Gastrocnemius medialis (tissue), 4 donors: ENCODE measurements around the gene RAI1. TPM values are rescaled to one million over a fixed set of nuclear protein-coding genes. Genes with fewer than 3 reads are reported as not detected.

ENCODE experiments used
- ATAC-seq, 2 donors: fragments of 150-250 bp; one replicate each; pipeline ENCODE4 v1.9.1; 2016
- DNase-seq, 2 donors: peaks; one replicate each; pipeline ENCODE4 v3.0.0-alpha.2; 2019
- H3K27ac ChIP-seq, 4 donors: fragments of 200-600 bp; sonication (generic); 1 replicate in 1 of 4; 2 replicates in 3 of 4; pipeline ENCODE4 v1.5.1; 2016 to 2018; ENCODE audit warnings: mild to moderate bottlenecking in 2 of 4, moderate library complexity in 1 of 4
- H3K27me3 ChIP-seq, 3 donors: fragments of 200-600 bp; sonication (generic) in 2 of 3; 1 replicate in 1 of 3; 2 replicates in 2 of 3; pipeline versions ENCODE4 v1.5.1 to v1.6.0; 2016 to 2019; ENCODE audit warnings: mild to moderate bottlenecking in 1 of 3, moderate library complexity in 1 of 3
- H3K36me3 ChIP-seq, 2 donors: fragments of 200-600 bp; sonication (generic) in 1 of 2; one replicate each; pipeline ENCODE4 v1.5.1; 2017 to 2018
- H3K4me1 ChIP-seq, 2 donors: fragments of 200-600 bp; sonication (generic) in 1 of 2; one replicate each; pipeline ENCODE4 v1.5.1; 2016 to 2017; ENCODE audit warnings: mild to moderate bottlenecking in 2 of 2
- H3K4me3 ChIP-seq, 4 donors: fragments of 200-600 bp; sonication (generic) in 3 of 4; 1 replicate in 1 of 4; 2 replicates in 3 of 4; pipeline ENCODE4 v1.5.1; 2016 to 2019; ENCODE audit warnings: mild to moderate bottlenecking in 2 of 4
- H3K9me3 ChIP-seq, 3 donors: fragments of 200-600 bp; sonication (generic) in 2 of 3; 1 replicate in 1 of 3; 2 replicates in 2 of 3; pipeline ENCODE4 v1.5.1; 2016 to 2019
- POLR2A ChIP-seq, 2 donors: fragments of 450-650 bp; IDR thresholded peaks; one replicate each; pipeline ENCODE4 v1.6.1; 2017; ENCODE audit warnings: antibody characterized with exemption in 2 of 2, mild to moderate bottlenecking in 2 of 2, moderate library complexity in 2 of 2
- in situ Hi-C, 4 donors: fragments of 200-750 bp; cut with MboI; loops; one replicate each; pipeline versions ENCODE4 v1.15.0 to v1.8.0; 2017; ENCODE audit warnings: low sequenced_read_pairs in 4 of 4
- intact Hi-C: fragments of 100-400 bp; cut with DNase I; formaldehyde crosslinking; loops from one replicate; pipeline ENCODE4 v1.15.1; 2023; ENCODE audit warnings: low total_unique reads
- total RNA-seq, 4 donors: library from RNA; depleted of rRNA; stranded (reverse); fragments of >200 nt; gene quantifications; one replicate each; pipeline versions ENCODE4 v1.1.0 to v1.2.3, GENCODE V29; 2016
- TF ChIP-seq, protein P1 (sequence below), 5 experiments: fragments of 450-650 bp in 3 of 5; fragments of 200-600 bp in 2 of 5; sonication (generic) in 2 of 5; IDR thresholded peaks in 4 of 5; conservative IDR thresholded peaks in 1 of 5; 1 replicate in 4 of 5; 2 replicates in 1 of 5; pipeline ENCODE4 v1.5.1; 2016 to 2019; ENCODE audit warnings: antibody characterized with exemption in 5 of 5, mild to moderate bottlenecking in 3 of 5, moderate library complexity in 3 of 5

RAI1 gene
- total RNA-seq, 4 donors from 2014 or later: 2.1 to 6.7 (median 4.3) TPM

DNA sequence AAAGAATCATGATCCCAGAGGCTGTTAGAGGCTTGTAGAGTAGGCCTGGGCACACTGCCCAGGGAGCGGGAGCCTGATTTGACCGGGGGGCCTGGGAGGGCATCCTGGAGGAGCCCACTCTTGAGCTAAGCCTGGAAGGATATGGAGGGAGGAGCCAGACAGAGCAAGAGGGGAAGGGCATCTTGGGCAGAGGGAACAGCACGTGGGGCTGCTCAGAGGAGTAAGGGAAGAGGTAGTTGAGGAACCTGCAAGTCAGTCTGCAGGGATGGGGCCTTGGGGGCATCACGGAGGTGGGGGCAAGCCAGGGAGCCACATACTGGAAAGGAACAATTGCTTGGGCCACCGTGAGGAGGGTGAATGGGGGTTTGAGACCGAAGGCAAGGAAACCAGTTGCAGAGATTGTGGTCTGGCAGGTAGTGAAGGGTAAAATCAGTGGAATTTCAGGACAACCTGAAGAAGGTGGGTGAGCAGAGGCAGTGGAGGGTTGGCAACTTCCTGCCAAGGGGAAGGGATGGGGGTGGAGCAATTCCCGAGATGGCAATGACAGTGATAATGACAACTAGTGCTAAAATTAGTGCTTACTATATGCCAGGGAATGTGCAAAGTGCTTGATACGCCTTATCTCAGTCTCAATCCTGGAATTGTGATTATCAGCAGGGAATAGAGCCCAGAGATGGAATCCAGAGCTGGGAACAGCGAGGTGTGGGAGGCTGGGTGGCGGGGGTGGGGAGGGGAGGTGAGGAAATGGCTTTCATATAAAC, 9.7 kb upstream of the RAI1 start:
- Histone ChIP-seq H3K27me3 (no peaks in the 10 kb centered on the region), H3K9me3 (no peaks in the 10 kb centered on the region), H3K36me3 (no peaks in the 10 kb centered on the region), H3K4me1 (peaks cover 0 to 4% of the 10 kb centered on the region in 2 donors), H3K27ac (no peak overlapping the region), H3K4me3 (no peak overlapping the region)
- no peak for DNase-seq
- TF ChIP-seq, protein P1, sequence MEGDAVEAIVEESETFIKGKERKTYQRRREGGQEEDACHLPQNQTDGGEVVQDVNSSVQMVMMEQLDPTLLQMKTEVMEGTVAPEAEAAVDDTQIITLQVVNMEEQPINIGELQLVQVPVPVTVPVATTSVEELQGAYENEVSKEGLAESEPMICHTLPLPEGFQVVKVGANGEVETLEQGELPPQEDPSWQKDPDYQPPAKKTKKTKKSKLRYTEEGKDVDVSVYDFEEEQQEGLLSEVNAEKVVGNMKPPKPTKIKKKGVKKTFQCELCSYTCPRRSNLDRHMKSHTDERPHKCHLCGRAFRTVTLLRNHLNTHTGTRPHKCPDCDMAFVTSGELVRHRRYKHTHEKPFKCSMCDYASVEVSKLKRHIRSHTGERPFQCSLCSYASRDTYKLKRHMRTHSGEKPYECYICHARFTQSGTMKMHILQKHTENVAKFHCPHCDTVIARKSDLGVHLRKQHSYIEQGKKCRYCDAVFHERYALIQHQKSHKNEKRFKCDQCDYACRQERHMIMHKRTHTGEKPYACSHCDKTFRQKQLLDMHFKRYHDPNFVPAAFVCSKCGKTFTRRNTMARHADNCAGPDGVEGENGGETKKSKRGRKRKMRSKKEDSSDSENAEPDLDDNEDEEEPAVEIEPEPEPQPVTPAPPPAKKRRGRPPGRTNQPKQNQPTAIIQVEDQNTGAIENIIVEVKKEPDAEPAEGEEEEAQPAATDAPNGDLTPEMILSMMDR (IDR thresholded peaks at IDR 0.05 in 4 of 5, conservative IDR thresholded peaks at IDR 0.05 in 1 of 5): no peak
- no peak for TF ChIP-seq POLR2A (IDR thresholded peaks at IDR 0.05)
- intact Hi-C loops (no loop called here), in situ Hi-C loops (loop anchor here (10.0 kb wide), 3 partner anchors 193 to 363 kb away; partner anchors contain the start of genes ATPAF2 (in 4 of the 4) and GID4 (in 4 of the 4))
- ATAC-seq: no peak

DNA sequence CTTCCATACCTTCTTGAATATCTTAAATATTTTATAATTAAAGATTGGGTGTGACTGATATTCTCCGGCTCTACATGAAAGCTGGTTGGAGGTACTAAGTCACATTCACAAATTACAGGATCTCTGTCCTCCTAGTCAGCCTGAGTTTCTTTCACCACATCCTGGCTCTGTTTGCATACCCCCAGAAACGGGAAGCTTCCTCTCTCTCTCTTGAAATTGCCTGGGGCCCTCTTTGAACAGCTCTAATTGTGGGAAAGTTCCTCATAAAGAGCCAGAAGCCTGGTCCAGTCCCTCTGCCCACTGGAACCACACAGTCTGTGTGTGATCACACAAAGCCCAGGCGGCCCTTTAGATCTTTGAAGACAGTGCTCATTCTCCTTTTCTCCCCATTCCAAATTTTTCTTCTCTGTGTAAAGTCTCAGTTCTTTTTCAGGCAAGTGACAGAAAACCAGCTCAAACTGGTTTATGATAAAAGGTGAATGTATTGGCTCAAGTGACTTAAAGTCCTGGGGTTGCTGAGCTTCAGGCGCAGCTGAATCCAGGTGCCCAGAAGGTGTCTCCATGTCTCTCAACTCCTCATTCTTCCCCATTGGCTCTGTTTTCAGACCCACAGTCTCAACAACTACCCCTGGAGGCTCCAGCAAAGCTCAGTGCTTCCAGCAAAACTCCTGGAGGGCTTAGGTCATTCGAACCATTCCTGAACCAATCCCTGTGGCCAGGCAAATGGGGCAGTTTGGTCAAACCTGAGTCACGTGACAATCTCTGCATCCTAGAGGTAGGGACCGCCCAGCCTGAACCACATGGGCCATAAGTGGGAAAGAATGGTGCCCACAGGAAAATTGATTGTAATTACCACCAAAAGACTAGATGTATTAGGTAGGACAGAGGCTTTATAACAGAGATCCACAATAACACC, 8.5 kb upstream of the RAI1 start:
- H3K27me3 ChIP-seq: no peaks in the 10 kb centered on the region
- DNase-seq (no peak), ATAC-seq (no peak)
- no peak overlapping the region for H3K27ac ChIP-seq
- intact Hi-C loops (no loop called here), in situ Hi-C loops (loop anchor here (10.0 kb wide), 3 partner anchors 192 to 362 kb away; partner anchors contain the start of genes ATPAF2 (in 4 of the 4) and GID4 (in 4 of the 4))
- no peak overlapping the region for H3K4me3 ChIP-seq
- H3K4me1 ChIP-seq: peaks cover 0 to 4% of the 10 kb centered on the region in 2 donors
- H3K9me3 ChIP-seq: no peaks in the 10 kb centered on the region
- TF ChIP-seq, protein P1 (IDR thresholded peaks at IDR 0.05 in 4 of 5, conservative IDR thresholded peaks at IDR 0.05 in 1 of 5): no peak
- TF ChIP-seq POLR2A (IDR thresholded peaks at IDR 0.05): no peak
- no peaks in the 10 kb centered on the region for H3K36me3 ChIP-seq

DNA sequence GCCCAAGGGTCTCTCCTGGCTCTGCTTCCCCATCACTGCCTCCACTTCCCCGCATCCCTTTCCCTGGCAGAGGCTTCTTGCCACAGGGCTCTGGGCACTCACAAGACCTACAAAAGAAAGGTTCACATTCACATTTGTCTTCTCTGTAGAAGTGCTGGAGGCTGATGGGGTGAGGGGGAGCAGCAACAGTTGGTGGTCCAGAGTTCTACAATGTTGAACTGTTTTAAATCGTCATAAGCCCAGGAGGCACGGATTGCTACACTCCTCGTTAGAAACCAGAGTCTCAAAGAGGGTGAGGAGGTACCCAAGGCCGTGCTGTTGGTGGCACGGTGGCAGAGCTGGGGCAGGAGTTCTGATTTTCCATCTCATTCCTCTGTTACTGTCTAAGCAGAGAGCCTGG, 5.8 kb upstream of the RAI1 start:
- intact Hi-C loops (no loop called here), in situ Hi-C loops (loop anchor here (10.0 to 25.0 kb wide), 5 partner anchors 112 to 359 kb away; partner anchors contain the start of genes ATPAF2 (in 4 of the 4) and GID4 (in 4 of the 4))
- DNase-seq (no peak), ATAC-seq (no peak)
- H3K9me3 ChIP-seq: no peaks in the 10 kb centered on the region
- H3K36me3 ChIP-seq: no peaks in the 10 kb centered on the region
- no peaks in the 10 kb centered on the region for H3K27me3 ChIP-seq
- no peak overlapping the region for H3K27ac ChIP-seq
- peaks cover 0 to 4% of the 10 kb centered on the region in 2 donors for H3K4me1 ChIP-seq
- TF ChIP-seq, protein P1 (IDR thresholded peaks at IDR 0.05 in 4 of 5, conservative IDR thresholded peaks at IDR 0.05 in 1 of 5): no peak
- no peak for TF ChIP-seq POLR2A (IDR thresholded peaks at IDR 0.05)
- no peak overlapping the region for H3K4me3 ChIP-seq

DNA sequence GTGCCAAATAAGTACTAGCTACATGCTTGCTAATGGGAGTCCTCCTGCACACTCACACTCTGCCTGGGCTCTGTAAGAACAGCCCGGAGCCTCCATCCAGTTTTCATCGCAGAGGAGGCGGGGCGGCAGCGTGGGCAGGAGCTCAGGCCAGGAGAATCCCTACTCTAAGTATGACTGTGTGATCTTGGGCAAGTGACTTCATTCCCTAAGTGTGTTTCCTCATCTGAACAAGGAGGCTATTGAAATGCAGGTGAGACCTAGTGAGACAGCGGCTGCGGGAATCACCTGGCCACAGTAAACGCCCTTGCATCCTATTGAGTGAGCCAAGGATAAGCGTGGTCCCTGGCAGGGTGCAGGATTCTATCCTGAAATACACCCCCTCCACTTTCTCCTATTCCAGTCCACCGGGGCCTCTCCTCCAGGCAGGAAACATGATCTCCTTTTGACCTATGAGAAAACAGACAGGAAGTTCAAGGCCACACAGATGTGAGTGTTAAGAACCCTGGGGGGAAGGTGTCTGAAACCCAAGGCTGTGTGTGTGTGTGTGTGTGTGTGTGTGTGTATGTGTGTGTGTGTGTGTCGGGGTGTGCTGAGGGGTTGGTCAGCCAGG, 5.2 kb upstream of the RAI1 start:
- H3K4me1 ChIP-seq: peaks cover 3 to 7% of the 10 kb centered on the region in 2 donors
- H3K9me3 ChIP-seq: no peaks in the 10 kb centered on the region
- no peaks in the 10 kb centered on the region for H3K27me3 ChIP-seq
- DNase-seq (no peak), ATAC-seq (no peak)
- TF ChIP-seq, protein P1 (IDR thresholded peaks at IDR 0.05 in 4 of 5, conservative IDR thresholded peaks at IDR 0.05 in 1 of 5): no peak
- TF ChIP-seq POLR2A (IDR thresholded peaks at IDR 0.05): no peak
- no peak overlapping the region for H3K4me3 ChIP-seq
- intact Hi-C loops: no loop called here
- in situ Hi-C loops: loop anchor here (10.0 to 25.0 kb wide), 5 partner anchors 111 to 359 kb away; partner anchors contain the start of genes ATPAF2 (in 4 of the 4) and GID4 (in 4 of the 4)
- no peak overlapping the region for H3K27ac ChIP-seq
- H3K36me3 ChIP-seq: no peaks in the 10 kb centered on the region
